Stimulated activated CD4-positive, alpha-beta T cell treated with anti-CD3 and anti-CD28 coated beads, Interleukin-4, amount 100 ng/mL, for 24 hours (primary cell): ENCODE results near the gene KRT5.
"Not testable (repeated sequence)": the region's sequence is repeated elsewhere in the genome, so short reads cannot be mapped to it uniquely, and the experiment has no call there.

Source experiments
- DNase-seq: peaks from one replicate; pipeline ENCODE4 v3.0.0-alpha.2; 2020

Gene KRT5

DNA sequence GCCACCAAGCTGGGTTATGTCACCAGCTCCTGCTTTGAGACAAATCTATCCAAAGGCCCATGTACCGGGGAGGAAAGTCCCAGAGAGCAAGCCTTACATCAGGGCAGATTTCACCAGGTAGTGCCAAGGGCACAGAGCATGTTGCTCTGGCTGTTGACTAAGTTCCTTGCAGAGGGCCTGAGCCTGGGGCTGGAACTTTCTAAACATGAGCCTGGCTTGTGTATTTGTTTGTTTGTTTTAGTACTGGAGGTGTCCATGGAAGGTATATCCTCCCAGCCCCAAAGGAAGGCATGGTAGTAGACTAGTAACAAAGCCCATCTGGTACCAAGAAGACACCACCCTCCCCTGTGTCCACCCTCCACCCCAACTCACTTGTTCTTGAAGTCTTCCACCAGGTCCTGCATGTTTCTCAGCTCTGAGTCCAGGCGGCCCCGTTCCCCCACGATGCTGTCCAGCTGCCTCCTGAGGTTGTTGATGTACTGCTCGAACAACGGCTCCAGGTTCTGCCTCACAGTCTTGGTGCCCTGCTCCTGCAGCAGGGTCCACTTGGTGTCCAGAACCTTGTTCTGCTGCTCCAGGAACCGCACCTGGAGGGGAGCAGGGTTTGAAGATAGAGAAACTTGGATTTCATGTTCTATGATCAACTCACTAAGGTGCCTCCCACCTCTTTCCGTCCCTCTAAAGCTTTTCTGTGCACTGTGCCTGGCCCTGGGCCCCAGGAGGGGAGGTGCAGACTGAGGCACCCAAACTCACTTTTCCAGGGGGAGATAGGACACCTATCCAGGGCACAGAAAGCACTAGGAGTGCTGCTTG is 1.4 kb downstream of the KRT5 start:
- DNase-seq = no peak

DNA sequence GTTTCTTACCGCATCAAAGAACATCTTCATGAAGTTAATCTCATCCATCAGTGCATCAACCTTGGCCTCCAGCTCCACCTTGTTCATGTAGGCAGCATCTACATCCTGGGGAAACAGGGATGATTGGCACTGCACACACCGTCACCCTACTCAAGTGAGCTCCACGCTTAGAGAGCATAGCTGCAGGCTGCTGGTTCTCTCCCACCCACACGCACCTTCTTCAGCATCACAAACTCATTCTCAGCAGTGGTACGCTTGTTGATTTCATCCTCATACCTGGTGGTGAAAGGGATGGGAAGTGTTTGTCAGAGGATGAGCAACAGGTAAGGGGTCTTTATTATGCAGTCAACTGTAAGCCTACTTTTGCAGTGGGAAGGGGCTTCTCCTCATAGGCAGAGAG is 2.3 kb downstream of the KRT5 start:
- no peak for DNase-seq

DNA sequence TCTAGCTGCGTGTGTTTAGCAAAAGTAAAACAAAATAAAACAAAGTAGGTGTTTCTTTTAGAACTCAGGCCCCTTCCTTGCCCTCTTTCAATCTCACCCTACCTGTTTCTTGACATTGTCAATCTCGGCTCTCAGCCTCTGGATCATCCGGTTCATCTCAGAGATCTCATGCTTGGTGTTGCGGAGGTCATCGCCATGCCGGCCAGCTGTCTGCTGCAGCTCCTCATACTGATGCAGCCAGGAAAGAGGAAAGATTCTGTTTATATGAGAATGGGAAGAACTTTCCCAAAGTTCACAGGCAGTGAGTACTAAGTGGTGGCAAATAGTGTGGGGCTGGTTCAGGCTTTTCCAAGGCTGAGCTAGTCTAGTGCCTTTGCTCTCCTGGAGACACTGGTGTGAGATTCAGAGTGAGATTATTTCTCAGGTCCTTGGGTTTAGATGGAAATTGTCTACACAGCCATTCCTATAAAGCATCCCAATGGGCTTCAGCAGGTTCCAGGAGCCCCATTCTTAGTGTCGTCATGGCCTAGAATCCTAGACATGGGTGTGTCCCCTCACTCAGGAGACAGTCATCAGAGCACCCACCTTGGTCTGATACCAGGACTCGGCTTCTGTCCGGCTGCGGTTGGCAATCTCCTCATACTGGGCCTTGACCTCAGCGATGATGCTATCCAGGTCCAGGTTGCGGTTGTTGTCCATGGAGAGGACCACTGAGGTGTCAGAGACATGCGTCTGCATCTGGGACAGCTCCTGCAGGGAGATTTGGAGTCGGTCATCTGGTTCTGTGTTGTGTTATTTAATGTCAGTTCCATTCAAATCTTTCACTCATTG is 3.0 kb downstream of the KRT5 start:
- no peak for DNase-seq

DNA sequence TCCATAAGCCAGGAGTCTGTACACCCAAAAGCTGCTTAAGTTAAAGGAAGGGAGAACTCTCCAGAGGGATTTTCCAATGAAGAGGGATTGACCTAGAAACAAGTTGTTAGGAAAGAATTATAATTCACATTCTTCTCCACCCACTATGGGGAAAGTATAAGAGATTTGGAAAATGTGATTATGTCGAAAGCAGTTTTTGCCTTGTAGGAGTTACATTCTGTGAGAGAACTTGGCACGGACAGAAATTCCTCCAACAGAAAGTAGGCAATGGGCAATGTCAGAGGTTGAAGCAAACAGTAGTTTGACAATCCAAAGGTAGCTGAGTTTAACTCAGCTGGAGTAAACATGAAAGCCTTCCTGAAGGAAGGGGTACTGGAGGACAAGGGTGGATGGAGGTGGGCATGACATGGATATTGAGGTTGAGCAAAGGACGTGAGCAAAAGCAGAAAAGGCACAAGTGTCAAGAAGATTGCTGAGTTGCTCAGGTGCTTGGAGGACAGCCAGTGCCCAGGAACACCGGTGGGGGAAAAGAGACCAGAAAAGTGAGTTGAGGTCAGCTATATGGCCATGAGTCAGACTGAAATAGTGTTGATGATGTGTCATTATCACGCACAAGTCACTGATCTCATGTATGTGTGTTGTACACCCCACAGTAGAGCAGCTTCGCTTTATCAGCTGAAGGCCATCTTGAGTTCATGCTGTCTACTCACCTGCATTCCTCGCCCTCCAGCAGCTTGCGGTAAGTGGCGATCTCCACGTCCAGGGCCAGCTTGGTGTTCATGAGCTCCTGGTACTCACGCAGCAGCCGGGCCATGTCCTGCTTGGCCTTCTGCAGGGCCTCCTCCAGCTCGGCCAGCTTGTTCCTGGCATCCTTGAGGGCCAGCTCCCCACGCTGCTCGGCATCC is 4.0 kb downstream of the KRT5 start:
- DNase-seq = no peak

DNA sequence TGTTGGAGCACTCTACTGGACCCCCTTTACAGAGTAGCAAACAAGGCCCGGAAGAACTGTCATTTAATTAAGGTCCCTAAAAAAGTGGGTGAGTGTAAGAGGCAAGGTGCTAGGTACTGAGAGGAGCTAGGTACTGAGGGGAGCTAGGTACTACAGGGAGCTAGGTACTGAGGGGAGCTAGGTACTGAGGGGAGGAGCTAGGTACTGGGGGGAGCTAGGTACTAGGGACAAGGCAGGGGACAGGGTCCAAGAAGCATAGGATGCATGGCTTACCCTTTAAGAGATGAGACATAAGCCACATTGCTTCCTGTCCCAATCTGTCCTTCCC is 4.9 kb downstream of the KRT5 start:
- no peak for DNase-seq

- no peak for DNase-seq
These were observed 5.5 kb downstream of the KRT5 start for GRCh38 chr12:52514471-52515318.

DNA sequence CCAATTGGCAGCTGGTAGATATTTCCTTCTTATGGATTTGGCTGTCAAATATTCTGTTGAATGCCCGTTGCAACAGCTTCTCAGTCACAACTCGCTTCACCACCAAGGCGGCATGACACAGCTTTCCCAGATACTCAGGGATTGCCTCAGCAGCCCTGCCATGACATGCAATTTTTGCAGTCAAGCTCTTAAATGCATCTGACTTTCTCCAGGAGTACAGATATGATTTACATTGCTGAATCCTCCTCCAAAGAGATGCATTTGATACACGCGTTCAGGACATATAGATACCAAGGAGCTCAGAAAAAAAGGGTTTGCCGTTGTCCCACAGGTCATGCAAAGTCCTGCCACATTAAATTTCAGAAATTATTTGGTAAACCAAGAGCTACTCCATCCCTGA is 6.5 kb downstream of the KRT5 start:
- DNase-seq = no peak

- DNase-seq = no peak
These were observed 12.0 kb downstream of the KRT5 start for GRCh38 chr12:52508211-52508610.

DNA sequence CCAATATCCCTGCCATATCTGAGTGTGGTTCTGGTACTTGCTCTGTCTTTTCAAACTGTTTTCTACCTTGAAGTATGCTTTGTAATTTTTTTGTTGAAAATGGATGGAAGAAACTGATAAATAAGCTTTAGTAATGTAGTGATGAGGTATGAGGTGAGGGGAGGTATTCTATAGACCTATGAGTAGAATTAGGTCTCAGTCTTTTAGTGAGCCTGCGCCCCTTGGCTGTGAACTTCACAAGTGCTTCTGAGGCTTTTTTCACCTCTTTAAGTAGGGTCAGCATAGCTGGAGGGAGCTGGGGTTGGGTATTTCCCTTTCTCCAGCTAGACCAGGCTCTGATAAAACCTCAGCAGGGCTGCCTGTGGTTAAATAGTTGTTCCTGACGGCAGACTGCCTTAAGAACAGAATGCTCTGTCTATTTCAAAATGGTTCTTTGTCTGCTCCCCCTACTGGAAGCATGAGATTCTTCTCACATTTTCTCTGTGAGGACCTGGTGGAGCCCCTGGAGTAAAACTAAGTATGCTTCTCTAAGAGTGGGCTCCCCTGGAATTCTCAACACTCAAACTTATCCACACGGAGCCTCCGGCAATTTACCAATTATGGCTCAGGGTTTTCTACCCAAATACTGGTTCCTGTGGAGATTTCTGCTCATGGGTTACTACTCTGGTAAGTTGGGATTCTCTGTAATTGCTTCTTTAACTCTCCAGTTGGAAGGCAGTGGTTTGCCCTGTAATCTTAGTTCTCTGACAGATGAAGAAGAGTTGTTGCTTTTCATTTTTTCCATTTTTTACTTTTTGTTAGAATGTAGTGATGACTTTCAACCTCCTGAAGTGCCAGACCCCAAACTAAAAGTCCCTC is 13.1 kb downstream of the KRT5 start:
- DNase-seq = no peak

DNA sequence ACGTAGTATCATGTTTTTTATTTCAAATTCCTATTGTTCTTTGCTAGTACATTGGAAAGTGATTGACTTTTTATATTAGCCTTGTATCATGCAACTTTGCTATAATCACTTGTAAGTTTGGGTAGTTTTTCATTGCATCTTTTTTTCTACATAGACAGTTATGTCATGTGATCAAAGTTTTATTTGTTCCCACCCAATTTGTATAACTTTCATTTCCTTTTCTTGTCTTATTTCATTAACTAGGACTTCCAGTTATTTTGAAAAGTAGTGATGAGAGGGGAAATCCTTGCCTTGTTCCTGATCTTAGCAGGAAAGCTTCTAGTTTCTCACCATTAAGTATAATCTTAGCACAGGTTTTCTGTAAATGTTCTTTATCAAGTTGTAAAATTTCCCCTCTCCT is 17.3 kb downstream of the KRT5 start:
- no peak for DNase-seq

DNA sequence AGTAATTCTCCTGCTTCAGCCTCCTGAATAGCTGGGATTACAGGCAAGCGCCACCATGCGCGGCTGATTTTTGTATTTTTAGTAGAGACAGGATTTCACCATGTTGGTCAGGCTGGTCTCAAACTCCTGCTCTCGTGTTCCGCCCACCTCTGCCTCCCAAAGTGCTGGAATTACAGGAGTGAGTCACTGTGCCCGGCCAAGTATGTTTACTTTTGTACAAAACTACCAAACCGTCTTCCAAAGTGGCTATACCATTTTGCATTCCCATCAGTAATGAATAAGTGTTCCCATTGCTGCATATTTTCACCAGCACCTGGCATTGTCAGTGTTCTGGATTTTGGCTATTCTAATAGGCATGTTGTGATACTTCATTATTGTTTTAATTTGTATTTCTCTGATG is 18.7 kb downstream of the KRT5 start:
- no peak for DNase-seq

GRCh38 chr12:52500574-52500973 is 19.6 kb downstream of the KRT5 start:
- DNase-seq = not testable (repeated sequence)

DNA sequence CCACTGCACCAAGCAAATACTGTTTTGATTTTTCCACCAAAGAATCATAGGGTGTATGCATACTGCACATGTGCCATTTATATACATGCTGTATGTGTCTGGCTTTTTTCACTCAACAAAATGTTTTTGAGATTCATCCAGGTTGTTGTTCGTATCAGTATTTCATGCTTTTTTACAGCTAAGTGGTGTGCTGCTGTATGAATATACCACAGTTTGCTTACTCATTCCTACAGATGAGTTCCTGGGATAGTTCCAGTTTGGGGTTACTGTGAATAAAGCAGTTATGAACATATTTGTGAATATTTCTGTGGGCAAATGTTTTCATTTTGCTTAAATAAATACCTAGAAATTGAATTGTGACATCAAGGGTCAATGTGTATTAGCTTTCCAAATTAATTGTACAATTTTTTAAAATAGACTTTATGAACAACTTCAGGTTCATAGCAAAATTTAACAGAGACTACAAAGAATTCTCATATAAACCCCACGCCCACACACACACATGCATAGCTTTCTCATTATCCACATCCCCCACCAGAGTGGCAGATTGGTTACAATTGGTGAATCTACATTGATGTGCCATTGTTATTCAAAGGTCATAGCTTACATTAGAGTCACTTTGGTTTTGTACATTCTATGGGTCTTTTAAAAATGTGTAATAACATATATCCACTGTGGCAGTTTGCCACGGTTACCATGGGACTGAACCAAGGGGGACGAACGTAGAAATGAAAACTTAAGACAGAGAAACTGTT is 20.2 kb downstream of the KRT5 start:
- DNase-seq = no peak

DNA sequence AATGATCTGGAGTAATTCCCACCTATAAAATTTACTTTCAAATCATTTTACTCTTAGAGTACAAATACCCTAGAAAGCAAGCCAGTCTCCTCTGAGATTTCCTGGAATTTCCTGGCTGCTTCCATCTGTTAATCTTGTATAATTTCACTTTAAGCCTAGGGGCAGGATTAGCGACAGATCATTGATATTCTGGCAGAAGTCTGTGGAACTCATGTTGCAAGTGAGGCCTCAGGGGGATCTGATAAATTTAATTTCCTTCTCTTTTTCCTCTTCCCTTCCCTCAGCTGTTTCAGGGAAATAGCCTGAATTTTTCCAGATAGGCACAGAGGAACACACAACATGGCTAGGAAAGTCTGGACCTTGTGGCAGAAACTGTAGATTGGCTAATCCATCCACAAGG is 21.2 kb downstream of the KRT5 start:
- no peak for DNase-seq

DNA sequence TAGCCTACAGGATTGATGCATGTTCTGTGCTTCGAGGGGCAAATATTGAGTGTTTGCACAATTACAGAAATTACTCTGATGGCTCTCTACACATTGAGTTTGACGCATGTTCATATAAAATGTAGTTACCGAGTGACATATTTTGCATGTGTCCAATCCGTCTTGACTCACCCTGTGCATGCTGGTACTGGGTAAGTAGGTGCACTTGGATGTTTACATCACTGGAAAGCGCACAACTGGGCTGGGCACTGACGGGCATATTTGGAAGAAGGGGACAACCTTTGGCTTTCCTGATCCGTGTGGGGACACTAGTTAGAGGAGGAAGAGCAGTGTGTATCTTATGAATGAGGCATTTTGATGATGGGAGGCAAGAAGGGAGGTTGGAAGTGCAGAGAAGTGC is 22.2 kb downstream of the KRT5 start:
- DNase-seq = no peak

DNA sequence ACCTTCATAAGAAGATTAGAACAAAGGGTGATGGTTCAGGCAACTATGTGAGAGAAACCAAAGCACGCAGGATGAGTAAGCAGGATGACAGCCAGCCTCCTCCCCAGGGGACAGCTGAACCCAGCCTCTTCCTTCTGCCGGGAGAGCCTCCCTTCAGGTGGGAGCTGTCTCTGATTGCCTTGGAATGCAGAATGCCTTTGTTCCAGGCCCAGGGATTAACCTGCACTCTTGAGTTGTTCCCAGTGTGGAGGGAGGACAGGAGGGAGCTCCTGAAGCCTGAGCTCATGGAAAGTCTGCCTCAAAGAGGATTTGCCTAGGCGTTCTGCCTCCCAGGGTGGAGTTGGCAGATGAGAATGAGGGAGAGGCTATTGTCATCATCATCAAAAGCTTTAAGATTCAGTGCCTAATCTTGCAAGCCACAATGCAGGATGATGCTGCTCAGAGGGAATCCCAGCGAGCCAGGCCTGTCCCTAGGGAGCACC is 23.6 kb downstream of the KRT5 start:
- no peak for DNase-seq

DNA sequence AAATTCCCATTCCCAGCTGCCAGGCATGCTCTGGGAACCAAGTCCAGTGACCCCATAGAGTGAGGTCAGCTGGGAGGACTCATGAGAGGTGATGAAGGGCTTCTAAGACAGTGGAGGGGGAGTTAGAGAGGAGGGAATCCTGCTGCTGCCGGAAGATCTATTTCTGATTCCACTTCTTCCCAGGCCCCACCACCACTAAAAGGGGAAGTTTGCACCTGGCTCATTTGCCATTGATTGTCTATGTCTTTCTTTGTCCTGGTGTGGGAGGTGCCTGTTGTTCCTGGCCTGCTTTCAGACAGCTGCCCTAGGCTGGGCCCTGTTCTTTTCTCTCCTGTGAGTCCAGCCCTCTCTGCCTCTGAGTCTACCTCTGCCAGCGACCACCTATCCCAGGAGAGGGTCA is 24.1 kb downstream of the KRT5 start:
- DNase-seq = no peak

DNA sequence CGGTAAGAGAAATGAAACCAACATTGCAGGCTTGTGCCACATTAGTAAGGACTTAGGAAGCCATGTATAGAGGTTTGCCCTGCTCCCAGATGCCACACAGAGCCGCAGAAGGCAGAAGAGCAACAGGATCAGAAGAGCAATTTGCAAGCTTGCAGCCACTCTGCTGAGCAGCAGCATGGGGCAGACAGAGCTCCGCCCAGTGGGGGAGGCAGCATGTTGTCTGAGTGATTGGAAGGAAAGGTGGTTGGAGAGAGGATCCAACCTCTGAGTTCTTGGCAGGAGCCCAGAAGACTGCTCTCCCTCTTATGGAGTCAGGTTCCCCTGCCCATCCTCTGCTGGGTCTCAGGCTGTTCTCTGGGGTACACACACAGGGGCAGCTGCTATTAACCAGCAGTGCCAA is 24.8 kb downstream of the KRT5 start:
- DNase-seq = no peak

GRCh38 chr12:52494518-52494917 is 25.7 kb downstream of the KRT5 start:
- no peak for DNase-seq

GRCh38 chr12:52494100-52494499 is 26.1 kb downstream of the KRT5 start:
- DNase-seq = no peak

- no peak for DNase-seq
These were observed 27.0 kb downstream of the KRT5 start, which contains the start of gene KRT6A for GRCh38 chr12:52493172-52493571. Gene KRT6A, minus strand, starts transcription at chr12:52493257. Its CDS starts 69 bp downstream, at chr12:52493188.
